NK-92 (cell line): ENCODE measurements around the gene ACAP3.

Experiments
- DNase-seq: peaks from one replicate; lab custom pipeline; 2025; ENCODE audit not compliant: unreplicated experiment; lab: John Stamatoyannopoulos, UW

Gene ACAP3

DNA sequence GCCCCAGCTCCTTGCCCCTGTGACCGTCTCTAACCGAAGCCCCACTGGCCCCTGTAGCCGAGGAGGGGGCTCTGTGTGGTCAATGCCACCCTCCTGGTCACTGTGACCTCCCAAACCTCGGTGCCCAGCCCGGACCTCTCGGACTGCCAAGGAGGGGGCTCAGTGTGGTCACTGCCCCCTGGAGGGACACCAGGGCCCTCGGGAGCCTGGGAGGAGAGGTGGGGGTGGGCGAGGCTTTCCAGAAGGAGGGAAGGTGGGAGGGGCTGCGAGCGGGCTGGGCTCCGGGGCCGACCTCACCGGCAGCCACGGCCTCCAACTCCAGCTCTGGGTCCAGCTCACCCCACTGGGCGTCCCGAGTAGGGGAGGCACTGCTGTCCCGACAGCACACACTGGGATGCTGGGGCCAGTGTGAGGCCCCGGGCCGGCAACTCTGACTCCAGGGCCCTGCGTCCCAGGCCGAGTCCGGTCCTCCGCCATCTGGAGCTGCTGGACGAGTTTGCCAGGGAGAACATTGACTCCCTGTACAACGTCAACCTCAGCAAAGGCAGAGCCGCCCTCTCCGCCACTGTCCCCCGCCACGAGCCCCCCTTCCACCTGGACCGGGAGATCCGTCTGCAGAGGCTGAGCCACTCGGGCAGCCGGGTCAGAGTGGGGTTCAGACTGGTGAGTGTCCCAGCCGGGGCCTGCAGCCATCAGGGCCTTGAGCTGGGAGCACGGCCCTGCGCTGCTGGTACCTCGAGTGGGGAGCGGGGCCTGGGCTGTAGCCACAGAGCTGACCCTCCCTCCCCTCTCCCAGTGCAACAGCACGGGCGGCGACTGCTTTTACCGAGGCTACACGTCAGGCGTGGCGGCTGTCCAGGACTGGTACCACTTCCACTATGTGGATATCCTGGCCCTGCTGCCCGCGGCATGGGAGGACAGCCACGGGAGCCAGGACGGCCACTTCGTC lies 21.1 kb downstream of the ACAP3 start:
- no peak for DNase-seq

DNA sequence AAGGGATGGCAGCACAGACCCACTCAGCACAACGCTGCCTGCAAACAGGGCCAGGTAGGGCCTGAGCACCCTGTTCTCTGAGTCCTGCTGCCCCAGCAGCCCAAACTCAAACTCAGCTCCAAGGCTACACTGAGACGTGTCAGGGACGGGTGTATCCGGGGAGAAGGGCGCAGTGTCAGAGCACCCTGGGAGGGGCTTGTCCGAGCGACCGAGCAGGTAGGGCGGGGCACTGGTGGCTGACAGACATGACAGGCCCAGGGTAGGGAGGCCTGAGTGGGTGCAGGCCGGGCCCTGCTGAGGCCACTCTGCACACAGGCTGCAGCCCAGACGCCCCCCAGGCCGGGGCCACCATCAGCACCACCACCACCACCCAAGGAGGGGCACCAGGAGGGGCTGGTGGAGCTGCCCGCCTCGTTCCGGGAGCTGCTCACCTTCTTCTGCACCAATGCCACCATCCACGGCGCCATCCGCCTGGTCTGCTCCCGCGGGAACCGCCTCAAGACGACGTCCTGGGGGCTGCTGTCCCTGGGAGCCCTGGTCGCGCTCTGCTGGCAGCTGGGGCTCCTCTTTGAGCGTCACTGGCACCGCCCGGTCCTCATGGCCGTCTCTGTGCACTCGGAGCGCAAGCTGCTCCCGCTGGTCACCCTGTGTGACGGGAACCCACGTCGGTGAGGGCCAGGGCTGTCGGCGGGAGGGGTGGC lies 22.0 kb downstream of the ACAP3 start:
- no peak for DNase-seq

GRCh38 chr1:1285102-1285571 lies 22.6 kb downstream of the ACAP3 start:
- no peak for DNase-seq

- DNase-seq, result no peak
Measured at GRCh38 chr1:1284221-1285101, 23.3 kb downstream of the ACAP3 start.

GRCh38 chr1:1283821-1284220 lies 23.9 kb downstream of the ACAP3 start:
- no peak for DNase-seq

- DNase-seq, result no peak
Measured at GRCh38 chr1:1282998-1283397, 24.7 kb downstream of the ACAP3 start.

DNA sequence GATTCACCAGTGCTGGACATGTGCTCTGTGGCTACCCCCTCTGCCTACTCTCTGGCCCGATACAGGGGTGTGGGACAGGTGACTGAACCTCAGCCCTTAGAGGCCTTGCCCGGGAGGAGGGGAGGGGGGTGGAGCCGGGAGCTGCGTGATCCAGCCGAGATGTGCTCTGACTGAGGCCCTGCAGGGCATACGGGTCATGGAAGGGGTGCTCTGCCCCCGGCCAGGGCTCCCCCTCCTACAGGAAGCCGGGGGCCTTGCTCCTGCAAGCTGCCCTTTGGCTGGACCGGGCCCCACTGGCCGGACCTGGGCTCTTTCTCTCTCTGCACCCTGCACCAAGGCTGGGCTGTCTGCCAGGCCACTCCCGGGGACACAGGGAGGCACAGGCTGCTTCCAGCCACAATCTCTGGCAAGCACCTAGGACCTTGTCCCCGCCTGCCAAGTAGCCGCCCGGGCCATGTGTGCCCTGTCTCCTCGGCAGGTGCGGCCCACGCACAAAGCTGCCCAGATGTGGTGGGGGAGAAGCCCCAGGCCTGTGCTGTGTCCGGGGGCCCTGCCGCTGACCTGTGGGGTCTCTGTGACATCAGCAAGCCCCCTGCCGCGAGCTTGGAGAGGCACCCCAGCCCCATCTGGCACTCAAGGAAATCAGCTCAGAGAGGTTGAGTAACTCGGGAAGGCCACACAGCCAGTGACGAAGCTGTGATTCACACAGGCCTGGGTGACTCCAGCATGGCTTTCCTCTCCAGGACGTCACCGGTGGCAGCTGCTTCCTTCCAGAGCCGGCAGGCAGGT lies 26.0 kb downstream of the ACAP3 start:
- no peak for DNase-seq

DNA sequence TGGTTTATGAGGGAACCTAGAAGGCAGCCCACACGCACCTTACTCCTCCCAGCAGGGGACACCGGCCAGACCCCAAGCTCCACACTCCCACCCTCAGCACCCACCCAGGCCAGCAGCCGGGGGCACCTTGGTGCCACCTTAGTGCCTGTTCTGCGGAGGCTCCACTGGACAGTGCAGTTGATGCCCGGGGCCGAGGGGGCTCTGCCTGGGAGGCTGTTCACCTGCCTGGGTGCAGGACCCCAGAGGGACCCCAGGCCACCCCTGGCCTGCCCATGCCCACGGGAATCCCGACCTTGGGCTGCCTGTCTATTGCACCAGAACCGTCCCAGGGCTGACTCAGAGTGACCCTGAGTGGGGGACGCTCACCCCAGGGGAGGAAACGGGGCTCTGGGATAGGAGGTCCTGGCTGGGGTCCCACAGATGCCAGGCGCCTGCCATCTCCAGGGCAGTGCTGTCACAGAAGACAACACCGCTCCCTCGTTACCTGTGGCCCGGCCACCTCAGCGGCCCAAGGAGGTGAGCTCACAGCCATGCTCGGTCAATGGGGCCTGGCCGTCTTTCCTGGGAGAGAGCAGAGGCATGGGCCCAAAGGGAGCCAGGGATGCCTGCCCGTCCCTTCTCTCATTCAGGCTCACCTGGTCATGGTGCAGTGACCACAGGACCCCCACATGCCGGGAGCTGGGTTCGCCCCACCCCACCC lies 26.8 kb downstream of the ACAP3 start:
- DNase-seq, result no peak

DNA sequence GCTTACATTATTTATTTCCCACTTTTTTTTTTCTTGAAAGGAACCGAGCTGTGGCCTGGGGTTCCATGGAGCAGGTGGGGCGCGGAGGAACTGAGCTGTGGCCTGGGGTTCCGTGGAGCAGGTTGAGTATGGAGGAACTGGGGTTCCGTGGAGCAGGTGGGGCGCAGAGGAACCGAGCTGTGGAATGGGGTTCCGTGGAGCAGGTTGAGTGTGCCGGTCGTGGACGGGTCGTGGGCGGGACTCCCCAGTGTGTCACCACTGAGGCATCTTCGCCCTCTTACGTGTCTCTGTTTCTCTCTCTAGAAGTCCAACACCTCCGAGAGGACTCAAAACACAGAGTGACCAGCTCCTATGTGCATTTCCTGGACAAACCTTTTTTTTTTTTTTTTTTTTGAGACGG lies 28.7 kb downstream of the ACAP3 start:
- no peak for DNase-seq

- no peak for DNase-seq
Measured at GRCh38 chr1:1278620-1279019, 29.1 kb downstream of the ACAP3 start.

DNA sequence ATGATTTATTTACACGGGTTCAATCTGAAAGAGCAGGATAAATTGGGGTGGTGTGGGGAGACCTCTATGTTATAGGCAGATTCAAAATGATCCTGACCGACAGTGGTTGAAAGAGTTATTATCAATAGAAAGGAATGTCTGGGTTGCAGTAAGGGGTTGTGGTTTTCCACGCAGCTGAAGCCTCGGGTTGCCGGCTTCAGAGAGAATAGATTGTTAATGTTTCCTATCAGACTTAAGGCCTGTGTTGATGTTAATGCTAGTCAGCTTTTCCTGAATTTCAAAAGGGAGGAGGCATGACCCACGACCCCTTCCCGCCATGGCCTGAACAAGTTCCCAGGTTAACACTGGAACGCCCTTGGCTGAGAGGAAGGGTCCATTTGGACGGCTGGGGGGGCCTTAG lies 31.9 kb downstream of the ACAP3 start:
- DNase-seq, result no peak

GRCh38 chr1:1274931-1275431 lies 32.7 kb downstream of the ACAP3 start:
- DNase-seq, result no peak

DNA sequence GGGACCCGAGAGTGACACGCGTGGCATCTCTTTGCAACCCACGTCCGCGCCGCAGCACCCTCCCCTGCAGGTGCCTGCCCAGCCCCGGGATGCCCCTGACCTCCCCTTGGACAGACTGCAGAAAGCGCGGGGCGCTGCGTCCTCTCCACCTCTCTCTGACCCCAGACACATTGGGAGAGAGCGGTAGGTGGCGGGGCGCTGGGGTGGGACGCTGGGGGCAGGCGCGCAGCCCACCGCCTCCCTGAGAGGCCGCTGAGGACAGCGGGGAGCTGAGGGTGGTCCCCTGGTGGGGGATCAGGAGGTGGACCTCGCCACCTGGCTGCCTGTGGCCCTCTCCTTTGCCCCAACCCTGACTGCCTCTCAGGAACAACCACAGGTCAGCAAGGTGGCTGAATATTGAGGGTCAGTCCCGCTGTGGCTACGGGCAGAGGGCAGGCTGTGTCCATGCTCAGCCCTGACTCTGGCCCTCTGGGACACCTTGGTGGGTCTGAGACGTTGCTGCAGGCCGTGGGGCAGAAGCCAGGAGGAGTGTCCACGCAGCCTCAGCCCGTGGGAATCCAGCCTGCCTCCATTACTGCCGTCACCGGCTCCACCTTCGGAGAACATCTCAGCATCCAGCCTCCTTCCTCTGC lies 33.3 kb downstream of the ACAP3 start:
- no peak for DNase-seq

DNA sequence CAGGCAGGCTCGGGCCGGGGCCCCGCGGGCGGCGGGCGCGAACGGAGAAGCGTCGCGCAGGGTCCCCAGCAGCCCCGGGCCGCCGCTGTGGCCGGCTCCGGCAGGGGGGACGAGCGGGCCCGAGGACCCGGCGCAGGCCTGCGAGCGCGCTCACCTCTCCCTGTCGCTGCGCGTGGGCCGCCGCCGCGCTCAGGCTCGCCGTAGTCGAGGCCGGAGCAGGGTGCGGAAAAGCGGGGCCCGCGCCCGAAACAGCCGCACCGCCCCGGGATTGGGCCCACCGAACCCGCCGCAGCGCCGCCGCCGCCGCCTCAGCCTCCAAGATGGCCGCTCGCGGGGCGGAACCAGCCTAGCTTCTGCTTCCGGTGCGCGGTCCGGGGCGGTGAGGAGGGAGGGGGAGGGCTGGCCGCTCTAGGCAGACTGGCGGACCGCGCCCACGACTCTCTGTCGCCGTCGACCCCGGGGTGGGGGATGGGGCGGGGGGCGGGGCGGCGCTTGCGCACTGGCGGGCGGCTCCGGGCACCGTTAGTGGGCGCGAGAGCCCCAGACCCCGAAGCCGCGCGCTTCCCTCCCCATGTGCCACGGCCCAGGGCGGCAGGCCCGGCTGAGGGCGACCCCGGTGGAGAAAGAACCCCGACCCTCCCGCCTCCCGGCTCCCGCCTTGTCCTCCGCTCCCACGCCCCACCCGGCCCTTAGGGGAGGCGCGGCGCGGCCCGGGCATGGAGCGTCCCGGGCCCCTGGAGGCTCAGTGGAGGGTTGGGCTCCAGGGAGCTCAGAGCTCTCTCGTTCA lies 34.0 kb downstream of the ACAP3 start, which contains the start of gene UBE2J2:
Gene UBE2J2 (minus strand): TSS at position 343 of the 787 bp plus-strand sequence. CDS start 5,862 bp downstream, outside the sequence.
- DNase-seq, result peak; percentile 64

DNA sequence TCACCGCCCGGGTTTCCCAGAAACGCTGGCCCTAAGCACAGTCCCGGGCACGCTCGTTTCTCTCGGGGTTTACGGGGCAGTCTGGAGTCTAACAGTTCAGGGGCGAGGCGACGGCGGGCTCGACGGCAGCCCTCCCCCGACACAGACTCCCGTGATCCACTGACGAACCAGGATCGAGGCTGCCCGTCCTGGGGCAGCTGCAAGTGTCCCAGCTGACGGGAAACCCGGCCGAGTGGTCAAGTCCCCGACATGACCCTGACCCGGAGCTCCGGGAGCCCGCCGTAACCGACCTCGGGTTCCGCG lies 34.6 kb downstream of the ACAP3 start:
- DNase-seq, result no peak

- DNase-seq, result no peak
Measured at GRCh38 chr1:1272341-1273208, 35.2 kb downstream of the ACAP3 start.

- no peak for DNase-seq
Measured at GRCh38 chr1:1270813-1271212, 36.9 kb downstream of the ACAP3 start.
